WI38 (cell line): Measurements from ENCODE around the gene HDAC7.
A peak's percentile ranks its signal among the peaks of the same experiment; 100 is the strongest.

Source experiments
- H3K4me3 ChIP-seq: 2 replicates; pipeline ENCODE4 v1.5.1; 2011; ENCODE audit warnings: low read depth, mild to moderate bottlenecking, control low read depth, low read length
- CTCF ChIP-seq: IDR thresholded peaks from 2 replicates; pipeline ENCODE4 v1.5.1; 2012; ENCODE audit warnings: low read depth, mild to moderate bottlenecking, control low read depth, low read length

HDAC7 gene

GRCh38 chr12:47773858-47774580 lies 45.7 kb downstream of the HDAC7 start:
- no peak for TF ChIP-seq CTCF
- peak overlapping the region; percentile 64 for H3K4me3 ChIP-seq

- TF ChIP-seq CTCF, result 0 out of 2 replicates have a peak, but pooled peaks have one; percentile 9
- peak within 1 kb of the TSS; percentile 64 for H3K4me3 ChIP-seq
These were observed 46.4 kb downstream of the HDAC7 start, which contains the start of gene SLC48A1 for GRCh38 chr12:47773062-47773857. SLC48A1 (plus strand) TSS chr12:47773238; CDS start chr12:47773305, 67 bp downstream.

GRCh38 chr12:47772738-47773061 lies 47.0 kb downstream of the HDAC7 start:
- no peak for TF ChIP-seq CTCF

GRCh38 chr12:47772094-47772660 lies 47.5 kb downstream of the HDAC7 start:
- no peak for TF ChIP-seq CTCF
- H3K4me3 ChIP-seq, result no peak overlapping the region

More at GRCh38 chr12:47772738-47773061, 47.0 kb downstream of the HDAC7 start:
- H3K4me3 ChIP-seq, result peak overlapping the region; percentile 52

GRCh38 chr12:47771304-47771703 lies 48.4 kb downstream of the HDAC7 start:
- TF ChIP-seq CTCF, result no peak
- H3K4me3 ChIP-seq, result no peak overlapping the region

GRCh38 chr12:47770086-47770726 lies 49.5 kb downstream of the HDAC7 start:
- TF ChIP-seq CTCF, result no peak
- H3K4me3 ChIP-seq, result no peak overlapping the region
